ENCODE results near the gene BOD1.

BOD1 gene

DNA sequence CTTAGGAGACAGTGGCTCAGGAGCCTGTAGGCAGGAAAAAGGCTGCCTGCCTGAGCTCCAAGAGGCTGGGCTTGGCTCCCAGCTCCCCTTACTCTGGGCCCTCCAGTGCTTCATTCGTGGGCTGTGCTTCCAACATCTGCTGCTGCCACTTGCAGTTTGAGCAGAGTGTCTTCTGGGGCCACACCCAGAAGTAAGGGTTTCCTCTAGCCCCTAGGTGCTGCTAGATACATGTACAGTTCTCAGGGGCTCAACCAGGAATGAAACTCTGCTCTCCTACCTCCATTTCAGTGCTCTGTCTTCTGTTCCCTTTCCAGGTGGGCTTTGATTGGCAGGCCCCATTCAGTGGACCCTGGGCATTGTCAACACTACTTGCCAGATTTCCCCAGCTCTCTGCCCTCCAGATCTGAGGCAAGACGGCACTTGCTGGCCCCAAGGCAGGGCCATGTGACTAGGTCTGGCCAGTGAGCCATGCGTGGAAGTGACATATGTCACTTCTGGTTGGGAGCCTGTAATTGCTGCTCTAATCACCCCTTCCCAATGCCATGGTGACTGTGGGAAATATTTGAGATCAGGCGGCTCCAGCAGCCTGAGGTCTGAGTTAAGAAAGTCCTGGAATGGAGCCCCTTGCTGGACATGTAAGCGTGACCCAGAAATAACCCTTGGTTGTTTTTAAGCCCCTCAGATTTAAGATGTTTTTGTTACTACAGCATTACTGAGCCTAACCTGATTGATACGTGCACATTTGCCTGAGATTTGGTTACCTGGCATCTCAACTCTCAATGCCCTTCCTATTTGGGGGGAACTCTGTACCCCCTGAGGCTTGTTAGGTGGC, 9.4 kb upstream of the BOD1 start:
- no peak overlapping the region for H3K4me3 ChIP-seq (replicated peaks in 1 of 2; ENCODE audit: low read depth in 2 of 2, low read length in 2 of 2)
- DNase-seq (ENCODE audit: low read depth in 2 of 2) = peak; percentile 22 to 33
- TF ChIP-seq, protein P1, sequence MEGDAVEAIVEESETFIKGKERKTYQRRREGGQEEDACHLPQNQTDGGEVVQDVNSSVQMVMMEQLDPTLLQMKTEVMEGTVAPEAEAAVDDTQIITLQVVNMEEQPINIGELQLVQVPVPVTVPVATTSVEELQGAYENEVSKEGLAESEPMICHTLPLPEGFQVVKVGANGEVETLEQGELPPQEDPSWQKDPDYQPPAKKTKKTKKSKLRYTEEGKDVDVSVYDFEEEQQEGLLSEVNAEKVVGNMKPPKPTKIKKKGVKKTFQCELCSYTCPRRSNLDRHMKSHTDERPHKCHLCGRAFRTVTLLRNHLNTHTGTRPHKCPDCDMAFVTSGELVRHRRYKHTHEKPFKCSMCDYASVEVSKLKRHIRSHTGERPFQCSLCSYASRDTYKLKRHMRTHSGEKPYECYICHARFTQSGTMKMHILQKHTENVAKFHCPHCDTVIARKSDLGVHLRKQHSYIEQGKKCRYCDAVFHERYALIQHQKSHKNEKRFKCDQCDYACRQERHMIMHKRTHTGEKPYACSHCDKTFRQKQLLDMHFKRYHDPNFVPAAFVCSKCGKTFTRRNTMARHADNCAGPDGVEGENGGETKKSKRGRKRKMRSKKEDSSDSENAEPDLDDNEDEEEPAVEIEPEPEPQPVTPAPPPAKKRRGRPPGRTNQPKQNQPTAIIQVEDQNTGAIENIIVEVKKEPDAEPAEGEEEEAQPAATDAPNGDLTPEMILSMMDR (IDR thresholded peaks at IDR 0.05; ENCODE audit: low read depth, low read length) = peak; percentile 11

DNA sequence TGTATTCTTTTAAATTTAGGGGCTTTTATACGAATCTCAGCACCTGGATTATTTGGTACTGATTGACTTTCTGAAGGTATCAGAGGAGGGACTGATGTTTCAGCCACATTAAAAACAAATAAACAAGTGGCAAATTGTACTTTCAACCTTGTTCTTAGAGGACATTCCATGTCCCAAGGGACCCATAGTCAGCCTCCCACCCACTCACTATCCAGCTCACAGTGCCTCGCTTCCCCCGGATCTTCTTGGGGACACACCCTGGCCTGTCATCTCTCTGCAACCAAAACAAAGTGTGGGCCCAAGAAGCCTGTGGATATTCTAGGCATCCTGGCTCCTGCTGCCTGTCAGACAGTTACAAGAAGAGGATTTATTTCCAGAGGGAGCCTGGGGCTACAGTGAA, 8.8 kb upstream of the BOD1 start:
- peak in 1 of 2 donors; percentile 18 for DNase-seq (ENCODE audit: low read depth in 2 of 2)
- TF ChIP-seq, protein P1 (IDR thresholded peaks at IDR 0.05; ENCODE audit: low read depth, low read length) = no peak

DNA sequence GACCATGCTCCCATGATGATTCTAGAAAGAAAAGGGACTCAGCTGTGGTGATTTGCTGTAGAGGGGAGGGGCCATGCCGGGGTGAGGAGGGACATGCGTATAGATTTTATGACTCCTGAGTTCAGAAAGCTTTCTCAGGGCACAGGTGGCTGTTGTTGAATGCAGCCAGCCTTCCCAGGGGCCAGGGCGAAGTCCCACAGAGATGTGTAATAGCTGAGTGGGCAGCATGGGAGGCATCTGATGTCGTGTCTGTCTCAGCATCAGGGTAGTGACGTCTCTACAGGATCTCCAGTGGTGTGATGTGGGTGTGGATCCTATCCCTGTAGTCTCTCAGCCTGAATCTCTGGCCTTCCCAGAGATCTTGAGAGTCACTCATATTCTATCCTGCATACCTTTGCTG, 7.8 kb upstream of the BOD1 start:
- no peak overlapping the region for H3K4me3 ChIP-seq (replicated peaks in 1 of 2; ENCODE audit: low read depth in 2 of 2, low read length in 2 of 2)
- TF ChIP-seq, protein P1 (IDR thresholded peaks at IDR 0.05; ENCODE audit: low read depth, low read length) = no peak
- no peak for DNase-seq (ENCODE audit: low read depth in 2 of 2)

More for the DNA sequence above, 8.8 kb upstream of the BOD1 start:
- H3K4me3 ChIP-seq (replicated peaks in 1 of 2; ENCODE audit: low read depth in 2 of 2, low read length in 2 of 2) = no peak overlapping the region

DNA sequence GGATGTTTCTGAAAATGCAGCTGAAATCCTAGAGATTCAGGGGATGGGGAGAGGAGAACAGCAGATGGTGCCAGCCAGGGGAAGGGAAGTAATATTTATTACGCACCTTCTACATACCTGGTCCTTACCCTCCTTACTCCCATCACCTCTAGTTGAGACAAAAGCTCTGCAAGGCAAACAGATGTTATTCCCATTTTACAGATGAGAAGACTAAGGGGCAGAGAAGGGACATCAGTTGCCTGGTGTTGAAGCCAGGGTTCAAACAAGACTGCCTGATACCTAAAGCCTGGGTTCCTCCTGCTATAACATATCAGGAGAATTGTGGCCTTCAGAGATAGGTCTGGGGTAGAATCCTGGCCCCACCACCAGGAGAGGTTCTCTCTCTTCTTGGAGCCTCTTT, 7.3 kb upstream of the BOD1 start:
- no peak for DNase-seq (ENCODE audit: low read depth in 2 of 2)
- H3K4me3 ChIP-seq (replicated peaks in 1 of 2; ENCODE audit: low read depth in 2 of 2, low read length in 2 of 2) = no peak overlapping the region
- TF ChIP-seq, protein P1 (IDR thresholded peaks at IDR 0.05; ENCODE audit: low read depth, low read length) = no peak

DNA sequence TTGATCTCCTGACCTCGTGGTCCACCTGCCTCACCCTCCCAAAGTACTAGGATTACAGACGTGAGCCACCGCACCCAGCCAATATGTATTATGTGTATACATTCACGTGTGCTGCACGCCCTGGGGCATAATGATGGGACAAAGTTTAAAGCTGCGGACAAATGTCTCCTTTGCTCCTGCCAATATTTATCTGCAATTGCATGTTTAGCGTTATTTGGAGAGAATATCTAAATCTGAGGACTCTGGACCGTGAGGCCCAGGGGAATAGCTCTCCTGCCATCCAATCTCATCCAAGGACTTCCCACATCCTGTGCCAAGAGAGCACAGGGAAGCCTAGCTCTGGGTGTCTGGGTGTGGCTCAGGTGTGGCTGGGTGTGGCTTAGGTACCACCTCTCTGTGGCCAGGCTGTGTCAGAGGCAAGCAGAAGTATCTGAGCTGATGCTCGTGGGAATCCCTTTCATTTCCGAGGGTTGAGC, 6.9 kb upstream of the BOD1 start:
- TF ChIP-seq, protein P1 (IDR thresholded peaks at IDR 0.05; ENCODE audit: low read depth, low read length) = no peak
- H3K4me3 ChIP-seq (replicated peaks in 1 of 2; ENCODE audit: low read depth in 2 of 2, low read length in 2 of 2) = no peak overlapping the region
- no peak for DNase-seq (ENCODE audit: low read depth in 2 of 2)

DNA sequence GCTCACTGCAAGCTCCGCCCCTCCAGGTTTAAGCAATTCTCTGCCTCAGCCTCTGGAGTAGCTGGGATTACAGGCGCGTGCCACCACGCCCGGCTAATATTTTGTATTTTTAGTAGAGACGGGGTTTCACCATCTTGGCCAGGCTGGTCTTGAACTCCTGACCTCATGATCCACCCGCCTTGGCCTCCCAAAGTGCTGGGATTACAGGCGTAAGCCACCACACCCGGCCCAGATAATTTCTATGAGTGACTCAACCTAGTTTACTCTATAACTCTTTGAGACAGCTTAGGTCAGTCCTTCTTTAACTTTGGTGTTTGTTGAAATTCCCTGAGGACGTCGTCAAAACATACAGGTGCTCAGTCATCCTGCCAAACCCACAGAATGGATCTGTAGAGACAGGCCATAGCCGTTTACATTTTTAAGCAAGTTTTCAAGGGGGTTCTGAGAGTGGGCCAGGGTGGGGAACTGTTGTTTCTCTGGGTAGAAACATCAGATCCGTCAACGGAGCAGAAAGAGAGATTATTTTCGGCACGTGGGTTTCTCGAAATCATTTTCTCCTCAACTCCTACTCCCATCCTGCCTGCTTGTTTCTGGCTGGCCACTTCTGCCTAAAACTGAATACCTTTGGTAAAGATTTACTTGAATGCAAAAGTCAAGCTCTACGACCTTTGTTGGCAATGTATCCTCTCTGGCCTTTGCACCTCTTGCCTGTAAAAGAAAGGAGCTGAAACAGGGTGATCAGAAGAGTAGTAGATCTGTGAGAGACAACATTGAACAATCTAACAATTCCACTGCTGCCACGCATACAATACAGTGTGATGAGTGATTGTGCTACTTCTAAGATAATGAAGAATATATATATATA, 6.0 kb upstream of the BOD1 start:
- H3K4me3 ChIP-seq (replicated peaks in 1 of 2; ENCODE audit: low read depth in 2 of 2, low read length in 2 of 2) = no peak overlapping the region
- no peak for DNase-seq (ENCODE audit: low read depth in 2 of 2)
- TF ChIP-seq, protein P1 (IDR thresholded peaks at IDR 0.05; ENCODE audit: low read depth, low read length) = no peak
